WTC11 (cell line): ENCODE data around the gene HBA2. TPM values are rescaled to one million over a fixed set of nuclear protein-coding genes. Genes with fewer than 3 reads are reported as not detected.

ENCODE experiments used
- ATAC-seq: fragments of 200-7000 bp; cut with Tn5 transposase; 2 replicates; pipeline ENCODE4 v1.10.0; 2021; ENCODE audit warnings: mild to moderate bottlenecking, moderate library complexity
- CTCF ChIA-PET: fragments of 300-600 bp; sonication (Branson Sonifier 250); formaldehyde crosslinking; loops from one replicate; lab custom pipeline; 2021; ENCODE audit warnings: antibody characterized with exemption; lab: Charles Lee
- POLR2A ChIA-PET: fragments of 350-600 bp; sonication (Branson Sonifier 250); formaldehyde crosslinking; loops from one replicate; lab custom pipeline; 2021; ENCODE audit warnings: antibody characterized with exemption; lab: Charles Lee
- DNase-seq: peaks from one replicate; pipeline ENCODE4 v3.0.0; 2021; ENCODE audit warnings: low spot score
- H3K27ac Mint-ChIP-seq: 2 replicates; pipeline ENCODE4 v1.8.0; 2021; ENCODE audit warnings: mixed read lengths
- H3K27me3 Mint-ChIP-seq: 2 replicates; pipeline ENCODE4 v1.8.0; 2021; ENCODE audit warnings: low read depth, mild to moderate bottlenecking, moderate library complexity, mixed read lengths
- H3K36me3 Mint-ChIP-seq: 2 replicates; pipeline ENCODE4 v1.8.0; 2021; ENCODE audit warnings: mixed read lengths
- H3K4me1 Mint-ChIP-seq: 2 replicates; pipeline ENCODE4 v1.8.0; 2022; ENCODE audit warnings: mixed read lengths
- H3K4me3 Mint-ChIP-seq: 2 replicates; pipeline ENCODE4 v1.8.0; 2021; ENCODE audit warnings: mild to moderate bottlenecking, moderate library complexity, mixed read lengths
- H3K9me3 Mint-ChIP-seq: 2 replicates; pipeline ENCODE4 v1.8.0; 2021; ENCODE audit warnings: mixed read lengths
- ATF2 ChIP-seq: sonication (generic); formaldehyde crosslinking; IDR thresholded peaks from 2 replicates; pipeline ENCODE4 v1.8.1; 2022; ENCODE audit warnings: low read depth, missing genetic modification reagents, borderline replicate concordance
- CBFB ChIP-seq: sonication (generic); formaldehyde crosslinking; IDR thresholded peaks from 2 replicates; pipeline ENCODE4 v1.8.1; 2022; ENCODE audit warnings: mild to moderate bottlenecking, low read depth, missing genetic modification reagents
- CTCF ChIP-seq: fragments of 200-600 bp; IDR thresholded peaks from 2 replicates; pipeline ENCODE4 v1.8.0; 2022; ENCODE audit warnings: antibody characterized with exemption
- E2F5 ChIP-seq: sonication (generic); formaldehyde crosslinking; IDR thresholded peaks from 2 replicates; pipeline ENCODE4 v1.8.1; 2022; ENCODE audit warnings: mild to moderate bottlenecking, moderate library complexity, missing genetic modification reagents
- FOXJ3 ChIP-seq: sonication (generic); formaldehyde crosslinking; IDR thresholded peaks from 2 replicates; pipeline ENCODE4 v1.9.0; 2021; ENCODE audit warnings: missing genetic modification reagents, mild to moderate bottlenecking, borderline replicate concordance
- FOXK1 ChIP-seq: sonication (generic); formaldehyde crosslinking; IDR thresholded peaks from 2 replicates; pipeline ENCODE4 v1.8.0; 2022; ENCODE audit warnings: mild to moderate bottlenecking, moderate library complexity, missing genetic modification reagents
- FOXP1 ChIP-seq: sonication (generic); formaldehyde crosslinking; IDR thresholded peaks from 2 replicates; pipeline ENCODE4 v1.8.0; 2022; ENCODE audit warnings: missing genetic modification reagents, mild to moderate bottlenecking, moderate library complexity, borderline replicate concordance
- GABPB1 ChIP-seq: sonication (generic); formaldehyde crosslinking; IDR thresholded peaks from 2 replicates; pipeline ENCODE4 v1.8.1; 2023; ENCODE audit warnings: mild to moderate bottlenecking, missing genetic modification reagents
- JAZF1 ChIP-seq: fragments of 250-450 bp; sonication (Bioruptor Pico); IDR thresholded peaks from 2 replicates; pipeline ENCODE4 v1.9.0; 2021; ENCODE audit warnings: moderate library complexity, mild to moderate bottlenecking, inconsistent platforms
- NFYB ChIP-seq: sonication (generic); formaldehyde crosslinking; conservative IDR thresholded peaks from 2 replicates; pipeline ENCODE4 v1.8.0; 2022; ENCODE audit warnings: low read depth, missing genetic modification reagents
- NR2C2 ChIP-seq: sonication (generic); formaldehyde crosslinking; IDR thresholded peaks from 2 replicates; pipeline ENCODE4 v1.8.0; 2022; ENCODE audit warnings: mild to moderate bottlenecking, missing genetic modification reagents
- OVOL2 ChIP-seq: fragments of 250-450 bp; sonication (Bioruptor Pico); IDR thresholded peaks from 2 replicates; pipeline ENCODE4 v1.9.0; 2021; ENCODE audit warnings: mild to moderate bottlenecking, borderline replicate concordance
- RELA ChIP-seq: sonication (generic); formaldehyde crosslinking; IDR thresholded peaks from 2 replicates; pipeline ENCODE4 v1.8.1; 2022; ENCODE audit warnings: missing genetic modification reagents, mild to moderate bottlenecking, borderline replicate concordance
- TEAD4 ChIP-seq: sonication (generic); formaldehyde crosslinking; IDR thresholded peaks from 2 replicates; pipeline ENCODE4 v1.8.0; 2022; ENCODE audit warnings: mild to moderate bottlenecking, missing genetic modification reagents
- TP53 ChIP-seq: sonication (generic); formaldehyde crosslinking; IDR thresholded peaks from 2 replicates; pipeline ENCODE4 v1.8.1; 2023; ENCODE audit warnings: mild to moderate bottlenecking, missing genetic modification reagents
- ZNF121 ChIP-seq: sonication (generic); formaldehyde crosslinking; IDR thresholded peaks from 2 replicates; pipeline ENCODE4 v1.8.0; 2023; ENCODE audit warnings: missing genetic modification reagents
- ZNF263 ChIP-seq: sonication (generic); formaldehyde crosslinking; IDR thresholded peaks from 2 replicates; pipeline ENCODE4 v1.8.1; 2022; ENCODE audit warnings: low read depth, mild to moderate bottlenecking, moderate library complexity, missing genetic modification reagents
- ZNF396 ChIP-seq: fragments of 250-450 bp; sonication (Bioruptor Pico); IDR thresholded peaks from 2 replicates; pipeline ENCODE4 v1.8.0; 2021; ENCODE audit warnings: mild to moderate bottlenecking, moderate library complexity, borderline replicate concordance
- ZNF416 ChIP-seq: fragments of 250-450 bp; sonication (Bioruptor Pico); IDR thresholded peaks from 2 replicates; pipeline ENCODE4 v1.9.0; 2021; ENCODE audit warnings: mild to moderate bottlenecking, inconsistent platforms
- total RNA-seq: library from RNA; stranded (reverse); gene quantifications from 3 replicates; pipeline ENCODE4 v1.2.3, GENCODE V29; 2021
- TF ChIP-seq, protein P1 (sequence below): sonication (generic); formaldehyde crosslinking; conservative IDR thresholded peaks from 2 replicates; pipeline ENCODE4 v1.8.1; 2023; ENCODE audit warnings: mild to moderate bottlenecking, low read depth, missing genetic modification reagents, moderate library complexity
- TF ChIP-seq, protein P2 (sequence below): sonication (generic); formaldehyde crosslinking; IDR thresholded peaks from 2 replicates; pipeline ENCODE4 v1.8.1; 2023; ENCODE audit warnings: mild to moderate bottlenecking, missing genetic modification reagents, moderate library complexity
- TF ChIP-seq, protein P3 (sequence below): sonication (generic); formaldehyde crosslinking; IDR thresholded peaks from 2 replicates; pipeline ENCODE4 v1.8.1; 2022; ENCODE audit warnings: mild to moderate bottlenecking, missing genetic modification reagents, moderate library complexity, borderline replicate concordance
- TF ChIP-seq, protein P4 (sequence below): fragments of 250-450 bp; sonication (Bioruptor Pico); IDR thresholded peaks from 2 replicates; pipeline ENCODE4 v2.1.2; 2022; ENCODE audit warnings: mild to moderate bottlenecking, moderate library complexity

Gene HBA2
- total RNA-seq, 1 experiment from 2014 or later, result 2.4 TPM

DNA sequence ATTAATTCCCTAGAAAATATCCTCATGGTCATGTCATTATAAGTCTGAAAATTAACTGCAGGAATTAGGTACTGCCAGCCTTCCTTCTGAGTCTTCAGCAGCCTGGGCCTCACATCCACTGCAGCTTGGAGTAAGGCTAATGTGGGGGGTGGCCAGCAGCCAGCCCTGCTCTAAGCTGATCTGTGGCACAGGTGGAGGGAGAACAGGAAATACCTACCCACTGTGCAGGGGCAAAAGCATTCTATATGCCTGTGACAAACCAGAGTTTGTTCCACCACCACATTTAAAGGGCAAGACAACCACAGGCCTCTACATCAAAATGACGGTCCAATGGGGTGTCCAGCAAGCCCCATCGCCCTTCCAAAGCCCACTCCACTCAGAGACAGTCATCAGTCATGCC, 43.6 kb upstream of the HBA2 start:
- peak overlapping the region; percentile 15; the same call in 1 of the 2 replicates for H3K27ac Mint-ChIP-seq
- no peak overlapping the region for H3K4me3 Mint-ChIP-seq
- POLR2A ChIA-PET, result no interaction called here
- H3K27me3 Mint-ChIP-seq, result no peaks in the 10 kb centered on the region
- H3K36me3 Mint-ChIP-seq, result no peaks in the 10 kb centered on the region
- no peaks in the 10 kb centered on the region for H3K4me1 Mint-ChIP-seq
- CTCF ChIA-PET, result interaction anchor here (2.2 to 5.4 kb wide), 2 partner anchors 11 to 22 kb away, joined by 8 to 27 read pairs; no protein-coding TSS in a partner anchor
- H3K9me3 Mint-ChIP-seq, result no peaks in the 10 kb centered on the region
- TF ChIP-seq NFYB (CRISPR knock-in tag) (no peak), ZNF121 (no peak), RELA (CRISPR knock-in tag) (no peak), GABPB1 (CRISPR knock-in tag) (no peak), CTCF (no peak), ATF2 (no peak), TP53 (no peak), CBFB (no peak), FOXJ3 (no peak), NR2C2 (CRISPR knock-in tag) (no peak), ZNF416 (CRISPR knock-in tag) (no peak), ZNF396 (no peak), OVOL2 (CRISPR knock-in tag) (no peak)
- TF ChIP-seq, protein P1, sequence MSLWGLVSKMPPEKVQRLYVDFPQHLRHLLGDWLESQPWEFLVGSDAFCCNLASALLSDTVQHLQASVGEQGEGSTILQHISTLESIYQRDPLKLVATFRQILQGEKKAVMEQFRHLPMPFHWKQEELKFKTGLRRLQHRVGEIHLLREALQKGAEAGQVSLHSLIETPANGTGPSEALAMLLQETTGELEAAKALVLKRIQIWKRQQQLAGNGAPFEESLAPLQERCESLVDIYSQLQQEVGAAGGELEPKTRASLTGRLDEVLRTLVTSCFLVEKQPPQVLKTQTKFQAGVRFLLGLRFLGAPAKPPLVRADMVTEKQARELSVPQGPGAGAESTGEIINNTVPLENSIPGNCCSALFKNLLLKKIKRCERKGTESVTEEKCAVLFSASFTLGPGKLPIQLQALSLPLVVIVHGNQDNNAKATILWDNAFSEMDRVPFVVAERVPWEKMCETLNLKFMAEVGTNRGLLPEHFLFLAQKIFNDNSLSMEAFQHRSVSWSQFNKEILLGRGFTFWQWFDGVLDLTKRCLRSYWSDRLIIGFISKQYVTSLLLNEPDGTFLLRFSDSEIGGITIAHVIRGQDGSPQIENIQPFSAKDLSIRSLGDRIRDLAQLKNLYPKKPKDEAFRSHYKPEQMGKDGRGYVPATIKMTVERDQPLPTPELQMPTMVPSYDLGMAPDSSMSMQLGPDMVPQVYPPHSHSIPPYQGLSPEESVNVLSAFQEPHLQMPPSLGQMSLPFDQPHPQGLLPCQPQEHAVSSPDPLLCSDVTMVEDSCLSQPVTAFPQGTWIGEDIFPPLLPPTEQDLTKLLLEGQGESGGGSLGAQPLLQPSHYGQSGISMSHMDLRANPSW (CRISPR knock-in tag), result no peak
- TF ChIP-seq, all 79 proteins: peak for 0
- DNase-seq (no peak), ATAC-seq (no peak)

GRCh38 chr16:130533-131173, 42.0 kb upstream of the HBA2 start:
- no peaks in the 10 kb centered on the region for H3K27me3 Mint-ChIP-seq
- ATAC-seq (no peak), DNase-seq (no peak)
- TF ChIP-seq ZNF121, result no peak
- TF ChIP-seq ZNF416 (CRISPR knock-in tag), result no peak
- TF ChIP-seq, protein P2, sequence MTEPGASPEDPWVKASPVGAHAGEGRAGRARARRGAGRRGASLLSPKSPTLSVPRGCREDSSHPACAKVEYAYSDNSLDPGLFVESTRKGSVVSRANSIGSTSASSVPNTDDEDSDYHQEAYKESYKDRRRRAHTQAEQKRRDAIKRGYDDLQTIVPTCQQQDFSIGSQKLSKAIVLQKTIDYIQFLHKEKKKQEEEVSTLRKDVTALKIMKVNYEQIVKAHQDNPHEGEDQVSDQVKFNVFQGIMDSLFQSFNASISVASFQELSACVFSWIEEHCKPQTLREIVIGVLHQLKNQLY (CRISPR knock-in tag), result no peak
- TF ChIP-seq NR2C2 (CRISPR knock-in tag), result no peak
- no peak for TF ChIP-seq FOXP1 (CRISPR knock-in tag)
- TF ChIP-seq, protein P3, sequence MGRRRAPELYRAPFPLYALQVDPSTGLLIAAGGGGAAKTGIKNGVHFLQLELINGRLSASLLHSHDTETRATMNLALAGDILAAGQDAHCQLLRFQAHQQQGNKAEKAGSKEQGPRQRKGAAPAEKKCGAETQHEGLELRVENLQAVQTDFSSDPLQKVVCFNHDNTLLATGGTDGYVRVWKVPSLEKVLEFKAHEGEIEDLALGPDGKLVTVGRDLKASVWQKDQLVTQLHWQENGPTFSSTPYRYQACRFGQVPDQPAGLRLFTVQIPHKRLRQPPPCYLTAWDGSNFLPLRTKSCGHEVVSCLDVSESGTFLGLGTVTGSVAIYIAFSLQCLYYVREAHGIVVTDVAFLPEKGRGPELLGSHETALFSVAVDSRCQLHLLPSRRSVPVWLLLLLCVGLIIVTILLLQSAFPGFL, result no peak
- TF ChIP-seq JAZF1 (CRISPR knock-in tag), result no peak
- no peak for TF ChIP-seq FOXK1 (CRISPR knock-in tag)
- no peak for TF ChIP-seq TEAD4 (CRISPR knock-in tag)
- no peak for TF ChIP-seq ZNF263
- TF ChIP-seq, protein P4, sequence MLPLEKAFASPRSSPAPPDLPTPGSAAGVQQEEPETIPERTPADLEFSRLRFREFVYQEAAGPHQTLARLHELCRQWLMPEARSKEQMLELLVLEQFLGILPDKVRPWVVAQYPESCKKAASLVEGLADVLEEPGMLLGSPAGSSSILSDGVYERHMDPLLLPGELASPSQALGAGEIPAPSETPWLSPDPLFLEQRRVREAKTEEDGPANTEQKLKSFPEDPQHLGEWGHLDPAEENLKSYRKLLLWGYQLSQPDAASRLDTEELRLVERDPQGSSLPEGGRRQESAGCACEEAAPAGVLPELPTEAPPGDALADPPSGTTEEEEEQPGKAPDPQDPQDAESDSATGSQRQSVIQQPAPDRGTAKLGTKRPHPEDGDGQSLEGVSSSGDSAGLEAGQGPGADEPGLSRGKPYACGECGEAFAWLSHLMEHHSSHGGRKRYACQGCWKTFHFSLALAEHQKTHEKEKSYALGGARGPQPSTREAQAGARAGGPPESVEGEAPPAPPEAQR (CRISPR knock-in tag), result no peak
- TF ChIP-seq E2F5 (CRISPR knock-in tag), result no peak
- no peak overlapping the region for H3K27ac Mint-ChIP-seq
- no peaks in the 10 kb centered on the region for H3K4me1 Mint-ChIP-seq
- POLR2A ChIA-PET, result no interaction called here
- no peaks in the 10 kb centered on the region for H3K36me3 Mint-ChIP-seq
- no peak overlapping the region for H3K4me3 Mint-ChIP-seq
- no peaks in the 10 kb centered on the region for H3K9me3 Mint-ChIP-seq
- CTCF ChIA-PET, result interaction anchor here (1.1 to 5.4 kb wide), 2 partner anchors 13 to 24 kb away, joined by 9 to 27 read pairs; no protein-coding TSS in a partner anchor
